Measurements from ENCODE around the gene KLHL7. TPM values are rescaled to one million over a fixed set of nuclear protein-coding genes. Genes with fewer than 3 reads are reported as not detected.

KLHL7 gene
- total RNA-seq, 1 donor from 2014 or later, result 38.7 TPM

DNA sequence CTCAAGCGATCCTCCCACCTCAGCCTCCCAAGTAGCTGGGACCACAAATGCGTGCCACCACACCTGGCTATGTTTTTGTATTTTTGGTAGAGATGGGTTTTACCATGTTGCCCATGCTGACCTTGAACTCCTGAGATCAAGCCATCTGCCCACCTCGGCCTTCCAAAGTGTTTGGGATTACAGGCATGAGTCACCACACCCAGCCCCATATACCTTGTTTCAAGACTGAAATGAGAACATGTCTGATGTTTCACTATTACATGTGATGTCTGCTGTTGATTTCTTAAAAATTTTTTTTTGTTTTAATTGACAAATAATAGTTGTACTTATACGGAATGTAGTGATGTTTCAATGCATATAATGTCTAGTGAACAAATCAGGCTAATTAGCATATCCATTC lies 14.5 kb downstream of the KLHL7 start:
- Histone ChIP-seq H3K79me2 (ENCODE audit: insufficient read depth, low read length) (peaks cover 42% of the 10 kb centered on the region), H2AFZ (ENCODE audit: low read depth, low read length) (no peak overlapping the region), H3K4me1 (ENCODE audit: insufficient read depth, low read length) (no peaks in the 10 kb centered on the region), H4K20me1 (ENCODE audit: insufficient read depth, low read length) (peaks cover 33% of the 10 kb centered on the region), H3K4me3 (ENCODE audit: insufficient read depth, low read depth, low read length) (no peak overlapping the region), H3K36me3 (ENCODE audit: insufficient read depth, low read length) (no peaks in the 10 kb centered on the region), H3K9me3 (ENCODE audit: insufficient read depth, low read depth, low read length) (no peaks in the 10 kb centered on the region), H3K4me2 (ENCODE audit: low read length) (no peak overlapping the region), H3K9ac (ENCODE audit: low read length) (no peak overlapping the region), H3K27ac (ENCODE audit: low read depth, low read length) (no peak overlapping the region), H3K27me3 (ENCODE audit: insufficient read depth, low read length) (no peaks in the 10 kb centered on the region)
- no peak for DNase-seq (ENCODE audit: low read depth)
- FAIRE-seq, result no peak
- no peak for TF ChIP-seq EZH2 (IDR thresholded peaks at IDR 0.05; ENCODE audit: insufficient read depth, low read length)
- TF ChIP-seq, protein P1, sequence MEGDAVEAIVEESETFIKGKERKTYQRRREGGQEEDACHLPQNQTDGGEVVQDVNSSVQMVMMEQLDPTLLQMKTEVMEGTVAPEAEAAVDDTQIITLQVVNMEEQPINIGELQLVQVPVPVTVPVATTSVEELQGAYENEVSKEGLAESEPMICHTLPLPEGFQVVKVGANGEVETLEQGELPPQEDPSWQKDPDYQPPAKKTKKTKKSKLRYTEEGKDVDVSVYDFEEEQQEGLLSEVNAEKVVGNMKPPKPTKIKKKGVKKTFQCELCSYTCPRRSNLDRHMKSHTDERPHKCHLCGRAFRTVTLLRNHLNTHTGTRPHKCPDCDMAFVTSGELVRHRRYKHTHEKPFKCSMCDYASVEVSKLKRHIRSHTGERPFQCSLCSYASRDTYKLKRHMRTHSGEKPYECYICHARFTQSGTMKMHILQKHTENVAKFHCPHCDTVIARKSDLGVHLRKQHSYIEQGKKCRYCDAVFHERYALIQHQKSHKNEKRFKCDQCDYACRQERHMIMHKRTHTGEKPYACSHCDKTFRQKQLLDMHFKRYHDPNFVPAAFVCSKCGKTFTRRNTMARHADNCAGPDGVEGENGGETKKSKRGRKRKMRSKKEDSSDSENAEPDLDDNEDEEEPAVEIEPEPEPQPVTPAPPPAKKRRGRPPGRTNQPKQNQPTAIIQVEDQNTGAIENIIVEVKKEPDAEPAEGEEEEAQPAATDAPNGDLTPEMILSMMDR (IDR thresholded peaks at IDR 0.05; ENCODE audit: insufficient read depth, low read depth, low read length), result no peak
- Mint-ChIP-seq H3K36me3 (ENCODE audit: low read depth, unreplicated experiment) (peaks cover 3% of the 10 kb centered on the region), H3K27me3 (ENCODE audit: low read depth, unreplicated experiment) (no peaks in the 10 kb centered on the region), H3K9me3 (ENCODE audit: unreplicated experiment) (no peaks in the 10 kb centered on the region), H3K4me1 (ENCODE audit: low read depth, unreplicated experiment) (peaks cover 18% of the 10 kb centered on the region), H3K4me3 (ENCODE audit: unreplicated experiment) (no peak overlapping the region), H3K27ac (ENCODE audit: unreplicated experiment) (no peak overlapping the region)

- H3K4me2 ChIP-seq (ENCODE audit: low read length), result no peak overlapping the region
- no peak overlapping the region for H3K27ac ChIP-seq (ENCODE audit: low read depth, low read length)
- H3K27me3 ChIP-seq (ENCODE audit: insufficient read depth, low read length), result no peaks in the 10 kb centered on the region
- no peak for DNase-seq (ENCODE audit: low read depth)
- H3K4me1 Mint-ChIP-seq (ENCODE audit: low read depth, unreplicated experiment), result peaks cover 8% of the 10 kb centered on the region
- no peak overlapping the region for H3K27ac Mint-ChIP-seq (ENCODE audit: unreplicated experiment)
- H4K20me1 ChIP-seq (ENCODE audit: insufficient read depth, low read length), result peaks cover 22% of the 10 kb centered on the region
- H3K4me1 ChIP-seq (ENCODE audit: insufficient read depth, low read length), result no peaks in the 10 kb centered on the region
- H3K27me3 Mint-ChIP-seq (ENCODE audit: low read depth, unreplicated experiment), result no peaks in the 10 kb centered on the region
- peaks cover 3% of the 10 kb centered on the region for H3K36me3 Mint-ChIP-seq (ENCODE audit: low read depth, unreplicated experiment)
- TF ChIP-seq, protein P1 (IDR thresholded peaks at IDR 0.05; ENCODE audit: insufficient read depth, low read depth, low read length), result no peak
- no peak for TF ChIP-seq EZH2 (IDR thresholded peaks at IDR 0.05; ENCODE audit: insufficient read depth, low read length)
- H3K9me3 ChIP-seq (ENCODE audit: insufficient read depth, low read depth, low read length), result no peaks in the 10 kb centered on the region
- no peak overlapping the region for H3K4me3 Mint-ChIP-seq (ENCODE audit: unreplicated experiment)
- no peak for FAIRE-seq
- H3K79me2 ChIP-seq (ENCODE audit: insufficient read depth, low read length), result peaks cover 37% of the 10 kb centered on the region
- no peaks in the 10 kb centered on the region for H3K36me3 ChIP-seq (ENCODE audit: insufficient read depth, low read length)
- H3K4me3 ChIP-seq (ENCODE audit: insufficient read depth, low read depth, low read length), result no peak overlapping the region
- H3K9me3 Mint-ChIP-seq (ENCODE audit: unreplicated experiment), result no peaks in the 10 kb centered on the region
- no peak overlapping the region for H3K9ac ChIP-seq (ENCODE audit: low read length)
- no peak overlapping the region for H2AFZ ChIP-seq (ENCODE audit: low read depth, low read length)
Observed at GRCh38 chr7:23121165-23121564, 15.6 kb downstream of the KLHL7 start.

GRCh38 chr7:23123007-23123406 lies 17.4 kb downstream of the KLHL7 start:
- no peak for TF ChIP-seq EZH2 (IDR thresholded peaks at IDR 0.05; ENCODE audit: insufficient read depth, low read length)
- TF ChIP-seq, protein P1 (IDR thresholded peaks at IDR 0.05; ENCODE audit: insufficient read depth, low read depth, low read length), result no peak
- DNase-seq (ENCODE audit: low read depth), result no peak
- H3K4me1 ChIP-seq (ENCODE audit: insufficient read depth, low read length), result no peaks in the 10 kb centered on the region
- H3K4me1 Mint-ChIP-seq (ENCODE audit: low read depth, unreplicated experiment), result peaks cover 4% of the 10 kb centered on the region
- no peak overlapping the region for H3K4me3 ChIP-seq (ENCODE audit: insufficient read depth, low read depth, low read length)
- FAIRE-seq, result no peak
- H3K4me2 ChIP-seq (ENCODE audit: low read length), result no peak overlapping the region
- H3K36me3 Mint-ChIP-seq (ENCODE audit: low read depth, unreplicated experiment), result peaks cover 5% of the 10 kb centered on the region
- no peaks in the 10 kb centered on the region for H3K9me3 Mint-ChIP-seq (ENCODE audit: unreplicated experiment)
- H3K4me3 Mint-ChIP-seq (ENCODE audit: unreplicated experiment), result no peak overlapping the region
- H3K27ac ChIP-seq (ENCODE audit: low read depth, low read length), result no peak overlapping the region
- peaks cover 10% of the 10 kb centered on the region for H4K20me1 ChIP-seq (ENCODE audit: insufficient read depth, low read length)
- no peaks in the 10 kb centered on the region for H3K27me3 Mint-ChIP-seq (ENCODE audit: low read depth, unreplicated experiment)
- H3K79me2 ChIP-seq (ENCODE audit: insufficient read depth, low read length), result peaks cover 24% of the 10 kb centered on the region
- no peak overlapping the region for H3K9ac ChIP-seq (ENCODE audit: low read length)
- H3K27ac Mint-ChIP-seq (ENCODE audit: unreplicated experiment), result no peak overlapping the region
- H2AFZ ChIP-seq (ENCODE audit: low read depth, low read length), result no peak overlapping the region
- H3K9me3 ChIP-seq (ENCODE audit: insufficient read depth, low read depth, low read length), result no peaks in the 10 kb centered on the region
- H3K27me3 ChIP-seq (ENCODE audit: insufficient read depth, low read length), result no peaks in the 10 kb centered on the region
- H3K36me3 ChIP-seq (ENCODE audit: insufficient read depth, low read length), result no peaks in the 10 kb centered on the region

Data from astrocyte (in vitro differentiated cells and primary cell).